H9 (cell line): ENCODE data around the gene NEK11. TPM values are rescaled to one million over a fixed set of nuclear protein-coding genes. Genes with fewer than 3 reads are reported as not detected.

Source experiments
- DNase-seq: peaks from one replicate; pipeline ENCODE4 v3.0.0-alpha.2; 2017
- H2AFZ ChIP-seq: one replicate; pipeline ENCODE4 v1.6.1; 2013; ENCODE audit warnings: mild to moderate bottlenecking, low read length, control low read depth, moderate library complexity
- H2AK5ac ChIP-seq: 2 replicates; pipeline ENCODE4 v1.6.1; 2013; ENCODE audit warnings: low read length, control low read depth, mixed read lengths; ENCODE audit not compliant: insufficient read length
- H2BK120ac ChIP-seq: one replicate; pipeline ENCODE4 v1.6.1; 2013; ENCODE audit warnings: low read depth, mild to moderate bottlenecking, low read length, control low read depth, inconsistent platforms; ENCODE audit not compliant: poor library complexity, severe bottlenecking
- H2BK12ac ChIP-seq: 2 replicates; pipeline ENCODE4 v1.6.1; 2013; ENCODE audit warnings: low read length, control low read depth, mixed read lengths, low read depth; ENCODE audit not compliant: insufficient read length
- H2BK15ac ChIP-seq: 2 replicates; pipeline ENCODE4 v1.6.1; 2013; ENCODE audit warnings: low read depth, low read length, control low read depth
- H2BK20ac ChIP-seq: one replicate; pipeline ENCODE4 v1.6.1; 2013; ENCODE audit warnings: low read depth, mild to moderate bottlenecking, low read length, control low read depth, inconsistent platforms; ENCODE audit not compliant: poor library complexity, severe bottlenecking
- H2BK5ac ChIP-seq: 2 replicates; pipeline ENCODE4 v1.6.1; 2013; ENCODE audit warnings: low read length, control low read depth, mixed read lengths; ENCODE audit not compliant: insufficient read length
- H3K14ac ChIP-seq: 2 replicates; pipeline ENCODE4 v1.6.1; 2013; ENCODE audit warnings: low read length, control low read depth; ENCODE audit not compliant: insufficient read depth
- H3K18ac ChIP-seq: 2 replicates; pipeline ENCODE4 v1.6.1; 2013; ENCODE audit warnings: low read depth, mild to moderate bottlenecking, mixed read lengths, low read length, control low read depth; ENCODE audit not compliant: insufficient read length
- H3K23ac ChIP-seq: 2 replicates; pipeline ENCODE4 v1.6.1; 2013; ENCODE audit warnings: low read length, control low read depth, mixed read lengths, low read depth; ENCODE audit not compliant: insufficient read length
- H3K23me2 ChIP-seq: 2 replicates; pipeline ENCODE4 v1.6.1; 2013; ENCODE audit warnings: low read depth, mild to moderate bottlenecking, mixed read lengths, low read length, control low read depth; ENCODE audit not compliant: insufficient read length, poor library complexity, severe bottlenecking
- H3K27ac ChIP-seq: 2 replicates; pipeline ENCODE4 v1.5.1; 2013; ENCODE audit warnings: low read length, control low read depth, mixed read lengths, low read depth; ENCODE audit not compliant: insufficient read length
- H3K27me3 ChIP-seq: 2 replicates; pipeline ENCODE4 v1.6.1; 2013; ENCODE audit warnings: low read length, control low read depth, inconsistent platforms; ENCODE audit not compliant: insufficient read depth
- H3K4ac ChIP-seq: 2 replicates; pipeline ENCODE4 v1.6.1; 2013; ENCODE audit warnings: low read depth, mild to moderate bottlenecking, control low read depth, inconsistent platforms, low read length, moderate library complexity
- H3K4me1 ChIP-seq: 2 replicates; pipeline ENCODE4 v1.6.1; 2013; ENCODE audit warnings: low read length, control low read depth, inconsistent platforms; ENCODE audit not compliant: insufficient read depth
- H3K4me2 ChIP-seq: 2 replicates; pipeline ENCODE4 v1.6.1; 2013; ENCODE audit warnings: low read length, control low read depth, mixed read lengths; ENCODE audit not compliant: insufficient read length, insufficient read depth
- H3K56ac ChIP-seq: 2 replicates; pipeline ENCODE4 v1.6.1; 2013; ENCODE audit warnings: low read depth, mild to moderate bottlenecking, mixed read lengths, low read length, control low read depth; ENCODE audit not compliant: insufficient read length
- H3K79me1 ChIP-seq: 2 replicates; pipeline ENCODE4 v1.6.1; 2013; ENCODE audit warnings: low read depth, mild to moderate bottlenecking, moderate library complexity, low read length, control low read depth, inconsistent platforms; ENCODE audit not compliant: insufficient read depth, poor library complexity, severe bottlenecking
- H3K79me2 ChIP-seq: 2 replicates; pipeline ENCODE4 v1.6.1; 2013; ENCODE audit warnings: low read length, control low read depth, inconsistent platforms; ENCODE audit not compliant: insufficient read depth
- H3K9ac ChIP-seq: 2 replicates; pipeline ENCODE4 v1.6.1; 2013; ENCODE audit warnings: low read length, control low read depth, mixed read lengths; ENCODE audit not compliant: insufficient read length; ENCODE audit errors: extremely low read depth
- H3K9me3 ChIP-seq: one replicate; pipeline ENCODE4 v1.6.1; 2013; ENCODE audit warnings: low read depth, low read length, inconsistent platforms; ENCODE audit not compliant: control insufficient read depth
- H3T11ph ChIP-seq: one replicate; pipeline ENCODE4 v1.6.1; 2013; ENCODE audit warnings: mild to moderate bottlenecking, low read length, control low read depth, inconsistent platforms
- H4K20me1 ChIP-seq: one replicate; pipeline ENCODE4 v1.6.1; 2013; ENCODE audit not compliant: control insufficient read depth, insufficient read length, insufficient read depth
- H4K5ac ChIP-seq: 2 replicates; pipeline ENCODE4 v1.6.1; 2013; ENCODE audit warnings: low read depth, mild to moderate bottlenecking, mixed read lengths, low read length, control low read depth; ENCODE audit not compliant: insufficient read length
- H4K8ac ChIP-seq: replicated peaks from 2 replicates; pipeline ENCODE4 v1.6.1; 2013; ENCODE audit warnings: low read length, control low read depth, mixed read lengths, low read depth; ENCODE audit not compliant: insufficient read length
- H4K91ac ChIP-seq: 2 replicates; pipeline ENCODE4 v1.6.1; 2013; ENCODE audit warnings: low read depth, mild to moderate bottlenecking, moderate library complexity, mixed read lengths, low read length, control low read depth; ENCODE audit not compliant: insufficient read length
- H3K27ac Mint-ChIP-seq, 3 experiments: 2 replicates in 2 of 3; 3 replicates in 1 of 3; pipeline ENCODE4 v1.8.0; 2020 to 2021; ENCODE audit warnings: mixed read lengths in 3 of 3, mild to moderate bottlenecking in 1 of 3, moderate library complexity in 1 of 3
- H3K27me3 Mint-ChIP-seq: 2 replicates; pipeline ENCODE4 v1.8.0; 2021; ENCODE audit warnings: low read depth, mild to moderate bottlenecking, moderate library complexity, mixed read lengths
- H3K36me3 Mint-ChIP-seq, 3 experiments: 2 replicates in 2 of 3; 3 replicates in 1 of 3; pipeline ENCODE4 v1.8.0; 2020 to 2021; ENCODE audit warnings: low read depth in 3 of 3, mixed read lengths in 3 of 3; ENCODE audit not compliant: insufficient read depth in 1 of 3
- H3K4me1 Mint-ChIP-seq, 2 experiments: 2 replicates each; pipeline ENCODE4 v1.8.0; 2020; ENCODE audit warnings: mixed read lengths in 2 of 2
- H3K4me3 Mint-ChIP-seq, 2 experiments: 2 replicates in 1 of 2; 3 replicates in 1 of 2; pipeline ENCODE4 v1.8.0; 2020 to 2021; ENCODE audit warnings: mild to moderate bottlenecking in 2 of 2, mixed read lengths in 2 of 2, moderate library complexity in 1 of 2
- H3K9me3 Mint-ChIP-seq, 2 experiments: 2 replicates in 1 of 2; 3 replicates in 1 of 2; pipeline ENCODE4 v1.8.0; 2020; ENCODE audit warnings: mild to moderate bottlenecking in 2 of 2, mixed read lengths in 2 of 2, moderate library complexity in 1 of 2
- CTCF ChIP-seq: fragments of 200-600 bp; sonication (generic); conservative IDR thresholded peaks from 3 replicates; pipeline ENCODE4 v1.8.0; 2021; ENCODE audit warnings: antibody characterized with exemption, mild to moderate bottlenecking
- WGBS: extraction: QIAGEN DNeasy Blood & Tissue Kit; methylation state at CpG from one replicate; pipeline ENCODE4 v1.1.7; 2013; ENCODE audit warnings: missing lambda C conversion rate, low lambda C conversion rate, mixed read lengths; ENCODE audit not compliant: insufficient read length; ENCODE audit errors: extremely low coverage; 5-methylcytosine and 5-hydroxymethylcytosine counted together
- total RNA-seq: library from RNA; stranded (reverse); gene quantifications from 2 replicates; pipeline ENCODE4 v1.2.1, GENCODE V29; 2021

NEK11 gene
- total RNA-seq, 1 experiment from 2014 or later = 2.5 TPM

- no peak overlapping the region for H4K5ac ChIP-seq
- DNase-seq = peak; percentile 55
- H2BK20ac ChIP-seq = no peak overlapping the region
- peak overlapping the region in 1 of 3 experiments; percentile 5; a peak in 3 of 7 replicates for H3K27ac Mint-ChIP-seq
- no peak overlapping the region for H2BK15ac ChIP-seq
- H3K56ac ChIP-seq = no peak overlapping the region
- no peak overlapping the region for H2AK5ac ChIP-seq
- no peaks in the 10 kb centered on the region for H3K79me1 ChIP-seq
- H3K27me3 Mint-ChIP-seq = no peaks in the 10 kb centered on the region
- H3K79me2 ChIP-seq = no peaks in the 10 kb centered on the region
- H3K9me3 Mint-ChIP-seq = peaks cover 0 to 2% of the 10 kb centered on the region in 2 experiments; a peak in 2 of 5 replicates
- H3K9ac ChIP-seq = no peak overlapping the region
- no peaks in the 10 kb centered on the region for H3K36me3 Mint-ChIP-seq
- no peak overlapping the region for H3K23ac ChIP-seq
- no peak overlapping the region for H3K27ac ChIP-seq
- no peak overlapping the region for H3K14ac ChIP-seq
- no peaks in the 10 kb centered on the region for H3K23me2 ChIP-seq
- no peak overlapping the region for H4K8ac ChIP-seq
- H4K20me1 ChIP-seq = no peaks in the 10 kb centered on the region
- no peak overlapping the region for H3K18ac ChIP-seq
- no peak overlapping the region for H2AFZ ChIP-seq
- no peak overlapping the region for H3K4me2 ChIP-seq
- no peak overlapping the region for H2BK12ac ChIP-seq
- peaks cover 3% of the 10 kb centered on the region; the same call in 1 of the 2 replicates for H3K4me1 ChIP-seq
- H3K27me3 ChIP-seq = no peaks in the 10 kb centered on the region
- H3T11ph ChIP-seq = no peak overlapping the region
- WGBS = no CpG with 5 or more reads among the region's 6 CpGs
- TF ChIP-seq CTCF = no peak
- no peak overlapping the region for H3K4ac ChIP-seq
- H3K9me3 ChIP-seq = no peaks in the 10 kb centered on the region
- H4K91ac ChIP-seq = no peak overlapping the region
- no peak overlapping the region for H3K4me3 Mint-ChIP-seq
- H2BK120ac ChIP-seq = no peak overlapping the region
- H2BK5ac ChIP-seq = no peak overlapping the region
- H3K4me1 Mint-ChIP-seq = peaks cover 10 to 27% of the 10 kb centered on the region in 2 experiments
Measured at GRCh38 chr3:131216801-131217200, 190.1 kb downstream of the NEK11 start.
